Osteocyte (in vitro differentiated cells): ENCODE data around the gene MYH7. TPM values are rescaled to one million over a fixed set of nuclear protein-coding genes. Genes with fewer than 3 reads are reported as not detected.

ENCODE experiments used
- DNase-seq: peaks from one replicate; pipeline ENCODE4 v3.0.0; 2021; ENCODE audit warnings: mixed read lengths; ENCODE audit not compliant: unreplicated experiment; ENCODE audit errors: extremely low spot score
- H3K27ac Mint-ChIP-seq: one replicate; pipeline ENCODE4 v1.8.0; 2021; ENCODE audit warnings: mild to moderate bottlenecking, mixed read lengths; ENCODE audit not compliant: unreplicated experiment
- H3K27me3 Mint-ChIP-seq: one replicate; pipeline ENCODE4 v1.8.0; 2021; ENCODE audit warnings: mixed read lengths; ENCODE audit not compliant: unreplicated experiment
- H3K36me3 Mint-ChIP-seq: one replicate; pipeline ENCODE4 v1.8.0; 2021; ENCODE audit warnings: mixed read lengths; ENCODE audit not compliant: unreplicated experiment
- H3K4me1 Mint-ChIP-seq: one replicate; pipeline ENCODE4 v1.8.0; 2021; ENCODE audit warnings: mixed read lengths; ENCODE audit not compliant: unreplicated experiment
- H3K4me3 Mint-ChIP-seq: one replicate; pipeline ENCODE4 v1.8.0; 2021; ENCODE audit warnings: mild to moderate bottlenecking, moderate library complexity, mixed read lengths; ENCODE audit not compliant: unreplicated experiment
- H3K9me3 Mint-ChIP-seq: one replicate; pipeline ENCODE4 v1.8.0; 2021; ENCODE audit warnings: mixed read lengths; ENCODE audit not compliant: unreplicated experiment
- CTCF ChIP-seq: fragments of 200-600 bp; sonication (generic); IDR thresholded peaks from 2 replicates; pipeline ENCODE4 v1.5.0; 2021; ENCODE audit warnings: antibody characterized with exemption, mild to moderate bottlenecking, moderate library complexity
- total RNA-seq: library from RNA; stranded (reverse); gene quantifications from 2 replicates; pipeline ENCODE4 v1.2.1, GENCODE V29; 2021

Gene MYH7
- total RNA-seq, 1 donor from 2014 or later: not detected

- Mint-ChIP-seq H3K27me3 (peaks cover 43% of the 10 kb centered on the region), H3K9me3 (no peaks in the 10 kb centered on the region), H3K4me1 (no peaks in the 10 kb centered on the region), H3K27ac (no peak overlapping the region), H3K36me3 (no peaks in the 10 kb centered on the region), H3K4me3 (no peak overlapping the region)
- TF ChIP-seq CTCF: no peak
- DNase-seq: peak; percentile 56
Observed at GRCh38 chr14:23447361-23448350, 12.2 kb upstream of the MYH7 start.

DNA sequence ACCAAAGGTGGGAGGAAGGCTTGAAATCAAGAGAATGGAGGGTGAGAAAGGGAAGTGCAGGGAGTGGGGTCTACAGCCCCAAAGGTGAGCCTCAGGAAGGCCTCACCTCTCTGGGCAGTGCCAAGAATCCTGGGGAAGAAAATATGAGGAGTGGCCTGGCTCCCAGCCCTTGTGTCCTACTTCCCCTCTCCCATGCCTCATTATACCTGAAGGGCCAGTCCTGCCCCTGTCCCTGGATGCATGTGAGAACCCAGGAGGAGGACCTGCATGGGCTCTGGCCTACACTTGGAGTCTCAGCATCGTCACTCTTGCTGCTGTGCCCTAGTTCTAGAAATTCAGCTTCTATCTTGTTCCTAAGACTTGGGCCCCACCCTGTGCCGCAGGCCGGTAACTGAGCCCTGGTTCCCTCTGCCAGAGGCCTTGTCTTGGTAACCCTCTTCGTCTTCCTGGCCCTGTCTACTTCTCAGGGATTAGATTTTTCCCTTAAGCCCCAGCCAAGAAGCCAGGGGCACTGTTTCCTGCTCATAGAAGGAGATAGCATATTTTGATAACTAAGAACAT is 10.9 kb upstream of the MYH7 start:
- DNase-seq: peak; percentile 62
- TF ChIP-seq CTCF: no peak
- Mint-ChIP-seq H3K4me1 (no peaks in the 10 kb centered on the region), H3K27ac (no peak overlapping the region), H3K4me3 (no peak overlapping the region), H3K27me3 (peaks cover 42% of the 10 kb centered on the region), H3K36me3 (no peaks in the 10 kb centered on the region), H3K9me3 (no peaks in the 10 kb centered on the region)

DNA sequence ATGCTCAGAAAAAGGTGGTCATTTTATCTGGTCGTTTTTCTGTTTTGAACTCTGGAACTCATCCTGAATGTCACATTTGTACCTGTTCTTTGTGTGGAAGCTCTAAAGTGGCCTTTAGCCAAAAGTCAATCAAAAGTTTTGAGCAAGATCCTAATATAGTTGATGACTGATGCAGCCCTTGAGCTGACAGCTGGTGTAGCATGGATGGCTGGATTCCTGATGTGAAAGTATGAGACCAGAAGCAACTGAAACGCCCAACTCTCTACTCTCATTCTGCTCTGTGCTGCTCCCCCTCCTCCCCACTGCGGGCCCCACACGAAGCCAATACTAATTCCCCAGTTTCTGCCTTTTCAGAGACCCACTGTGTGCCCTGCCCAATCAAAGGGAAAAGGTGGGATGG is 10.3 kb upstream of the MYH7 start:
- TF ChIP-seq CTCF: no peak
- no peaks in the 10 kb centered on the region for H3K36me3 Mint-ChIP-seq
- H3K4me3 Mint-ChIP-seq: no peak overlapping the region
- H3K27me3 Mint-ChIP-seq: peaks cover 37% of the 10 kb centered on the region
- no peak overlapping the region for H3K27ac Mint-ChIP-seq
- H3K4me1 Mint-ChIP-seq: no peaks in the 10 kb centered on the region
- peak; percentile 46 for DNase-seq
- H3K9me3 Mint-ChIP-seq: no peaks in the 10 kb centered on the region

DNA sequence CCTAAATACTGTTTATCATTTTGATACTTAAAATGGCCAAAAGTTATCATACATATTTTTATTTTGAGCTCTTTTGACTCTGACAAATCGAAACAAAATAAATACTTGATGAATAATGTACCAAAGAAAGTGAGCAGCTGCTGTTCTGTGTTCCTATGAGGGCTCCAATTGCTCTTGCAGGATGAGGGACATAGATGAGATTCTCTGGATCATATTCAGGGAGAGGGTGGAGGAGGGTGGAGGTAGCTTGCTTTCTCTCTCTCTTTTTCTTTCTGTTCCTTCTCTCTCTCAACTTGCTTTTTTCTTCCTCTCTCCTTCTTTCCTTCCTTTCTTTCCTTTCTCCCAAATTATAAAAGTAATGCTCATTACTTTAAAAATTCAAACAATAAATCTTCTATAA is 8.9 kb upstream of the MYH7 start:
- Mint-ChIP-seq H3K4me1 (no peaks in the 10 kb centered on the region), H3K27ac (no peak overlapping the region), H3K9me3 (no peaks in the 10 kb centered on the region), H3K36me3 (no peaks in the 10 kb centered on the region), H3K27me3 (peaks cover 30% of the 10 kb centered on the region), H3K4me3 (no peak overlapping the region)
- TF ChIP-seq CTCF: no peak
- DNase-seq: no peak

- no peak overlapping the region for H3K4me3 Mint-ChIP-seq
- H3K27ac Mint-ChIP-seq: no peak overlapping the region
- no peak for TF ChIP-seq CTCF
- H3K27me3 Mint-ChIP-seq: peaks cover 26% of the 10 kb centered on the region
- H3K36me3 Mint-ChIP-seq: no peaks in the 10 kb centered on the region
- DNase-seq: peak; percentile 30
- H3K4me1 Mint-ChIP-seq: no peaks in the 10 kb centered on the region
- H3K9me3 Mint-ChIP-seq: no peaks in the 10 kb centered on the region
Observed at GRCh38 chr14:23443881-23444280, 8.4 kb upstream of the MYH7 start.
